Activated CD4-positive, alpha-beta T cell treated with anti-CD3 and anti-CD28 coated beads, Interleukin-2, amount 50 U/mL, for 4 hours (primary cell): ENCODE results near the gene MOSPD2.

Experiments used
- DNase-seq, 2 experiments: peaks; one replicate each; pipeline ENCODE4 v3.0.0-alpha.2; 2020

The MOSPD2 gene

DNA sequence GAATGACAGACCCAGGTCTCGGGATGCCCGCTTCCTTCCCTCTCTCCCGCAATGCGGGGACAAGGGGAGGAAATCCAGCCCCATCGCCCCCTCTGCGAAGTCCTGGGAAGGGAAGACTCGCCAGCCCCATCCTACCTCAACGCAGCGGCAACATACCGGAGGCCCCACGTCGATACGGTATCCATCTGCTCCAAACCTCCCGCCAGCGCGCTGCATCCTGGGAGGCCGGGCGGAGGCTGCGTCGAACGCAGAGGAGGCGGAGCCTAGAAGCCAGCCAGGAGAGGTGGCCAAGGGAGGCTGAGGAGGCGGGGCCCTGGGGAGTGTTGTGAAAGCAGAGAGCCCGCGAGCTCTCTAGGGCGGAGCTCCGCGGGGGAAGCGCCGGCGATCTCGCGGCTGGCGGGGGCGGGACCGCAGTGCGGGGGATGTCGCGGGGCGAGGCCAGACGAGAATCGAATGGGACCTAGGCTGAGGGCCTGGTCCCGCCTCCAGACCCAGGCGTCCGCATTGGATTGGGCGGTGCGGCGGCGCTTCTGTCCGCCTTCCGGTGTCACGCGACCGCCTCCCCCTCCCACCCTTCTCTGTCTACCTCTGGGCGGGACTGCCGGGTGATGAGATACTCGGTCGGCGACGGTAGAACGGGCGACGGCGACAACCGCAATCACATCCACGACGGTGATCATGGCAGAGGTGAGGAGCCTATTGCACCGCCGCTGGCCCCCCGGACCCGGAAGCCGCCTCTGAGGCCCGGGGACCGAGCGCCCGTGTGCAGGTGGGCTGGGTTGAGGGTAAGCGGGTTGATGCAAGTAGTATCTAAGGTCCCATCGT is at the start of gene MOSPD2, which contains the start of gene FANCB:
TSS of gene MOSPD2 (plus strand) at position 571 of the 825 bp plus-strand sequence. CDS start at position 679, 108 bp downstream.
TSS of gene FANCB (minus strand) at position 219 of the 825 bp plus-strand sequence. CDS start 7,559 bp downstream, outside the sequence.
- peak; percentile 91 to 93 for DNase-seq

DNA sequence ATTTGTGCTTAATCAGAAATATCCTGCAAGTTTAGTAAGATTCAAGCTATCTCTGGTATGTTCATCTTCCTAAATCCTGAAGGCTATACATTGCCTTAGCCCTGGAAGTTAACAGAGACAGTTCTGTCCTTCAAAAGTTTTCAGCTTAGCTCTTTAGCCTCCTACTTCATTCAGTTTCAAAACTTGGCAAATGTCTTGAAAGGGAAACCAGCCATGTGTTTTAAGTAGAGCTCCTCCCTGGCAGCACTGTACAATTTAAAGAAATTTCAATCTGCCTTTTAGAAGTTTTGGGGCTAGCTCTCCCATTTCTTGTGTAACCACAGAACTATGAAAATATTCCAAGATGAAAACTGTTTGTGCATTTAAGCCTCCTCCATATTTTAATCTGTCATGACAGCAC is 47.4 kb upstream of the MOSPD2 start:
- DNase-seq = no peak

DNA sequence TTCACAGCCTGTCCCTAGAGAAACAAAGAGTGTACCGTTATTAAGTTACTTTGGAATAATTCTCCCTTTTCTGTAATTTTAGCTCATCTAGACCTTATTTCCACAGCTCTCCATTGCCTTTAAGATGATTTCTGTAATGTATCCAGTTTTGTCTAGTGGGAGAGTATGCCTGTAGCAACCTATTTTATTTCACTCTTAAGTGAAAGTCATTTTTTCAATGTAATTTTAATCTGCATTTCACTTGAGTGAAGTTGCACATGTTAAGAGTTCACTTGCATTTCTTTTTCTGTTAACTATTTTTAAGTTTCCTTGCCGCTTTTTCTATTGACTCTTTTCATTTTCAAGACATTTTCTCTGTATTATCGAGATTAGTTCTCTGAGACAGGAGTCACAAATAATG is 46.9 kb upstream of the MOSPD2 start:
- DNase-seq = no peak

DNA sequence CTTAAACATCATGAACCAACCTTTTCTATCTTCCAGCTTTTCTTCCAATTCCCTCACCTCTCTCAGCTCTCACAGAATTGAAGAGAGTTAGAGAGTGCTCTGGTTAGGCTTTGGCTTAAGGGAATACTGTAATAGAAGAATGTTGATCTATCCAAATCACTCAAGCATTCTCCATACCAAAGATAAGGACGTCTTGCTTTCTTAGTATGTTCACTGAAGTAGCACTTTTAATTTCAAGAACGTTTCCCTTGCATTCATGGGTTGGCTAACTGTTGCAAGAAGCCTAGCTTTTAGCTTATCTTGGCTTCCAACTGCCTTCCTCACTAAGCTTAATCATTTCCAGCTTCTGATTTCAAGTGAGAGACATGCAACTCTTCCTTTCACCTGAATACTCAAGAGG is 43.6 kb upstream of the MOSPD2 start:
- DNase-seq = no peak

DNA sequence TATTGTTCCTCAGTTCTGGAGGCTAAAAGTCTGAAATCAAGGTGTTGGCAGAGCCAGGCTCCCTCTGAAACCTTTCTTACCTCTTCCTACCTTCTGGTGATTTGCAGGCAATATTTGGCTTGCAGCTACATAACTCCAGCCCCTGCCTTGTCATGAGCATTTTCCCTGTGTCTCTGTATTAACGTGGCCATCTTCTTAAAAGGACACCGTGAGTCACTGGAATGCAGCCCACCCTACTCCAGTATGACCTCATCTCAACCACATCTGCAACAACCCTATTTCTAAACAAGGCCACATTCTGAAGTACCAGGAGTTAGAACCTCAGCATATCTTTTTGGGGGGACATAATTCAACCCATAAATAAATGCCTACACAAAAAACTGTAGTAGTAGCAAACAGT is 41.1 kb upstream of the MOSPD2 start:
- DNase-seq = no peak

DNA sequence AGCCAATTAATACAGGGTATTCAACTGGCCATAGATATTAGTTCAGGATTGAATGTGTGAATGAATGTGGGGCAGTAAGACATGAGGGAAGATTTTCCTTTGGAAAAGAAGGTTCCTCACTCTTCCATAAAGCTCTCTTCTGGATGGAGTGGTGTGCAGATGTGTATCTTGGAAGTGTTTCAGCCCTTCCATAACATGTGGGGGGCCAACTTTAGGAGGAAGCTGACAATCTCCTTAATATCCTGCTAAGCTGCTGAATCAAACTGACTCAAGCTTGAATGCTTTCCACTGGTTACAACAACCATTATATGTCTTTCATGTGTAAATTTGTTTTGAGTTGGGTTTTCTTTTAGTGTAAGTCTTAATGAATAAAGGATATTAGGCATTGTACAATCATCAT is 40.6 kb upstream of the MOSPD2 start:
- no peak for DNase-seq

DNA sequence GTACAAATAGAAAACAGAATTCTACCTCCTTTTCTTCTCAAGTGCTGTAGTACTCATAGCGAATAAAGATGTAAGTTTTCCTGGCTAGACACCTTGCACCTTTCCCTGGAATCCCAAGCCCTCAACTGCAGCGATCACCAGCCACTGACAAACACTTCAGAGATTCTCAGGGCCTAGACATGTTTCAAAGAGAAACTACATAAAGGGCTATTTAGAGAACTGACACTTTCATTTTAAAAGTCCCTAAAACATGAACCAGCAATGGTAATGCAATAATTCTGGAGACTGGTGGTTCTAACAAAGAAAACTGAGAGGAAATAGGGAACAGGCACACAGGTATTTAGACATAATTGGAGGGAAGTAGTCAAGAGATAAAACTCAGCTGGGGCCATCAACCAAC is 36.1 kb upstream of the MOSPD2 start:
- DNase-seq = no peak

DNA sequence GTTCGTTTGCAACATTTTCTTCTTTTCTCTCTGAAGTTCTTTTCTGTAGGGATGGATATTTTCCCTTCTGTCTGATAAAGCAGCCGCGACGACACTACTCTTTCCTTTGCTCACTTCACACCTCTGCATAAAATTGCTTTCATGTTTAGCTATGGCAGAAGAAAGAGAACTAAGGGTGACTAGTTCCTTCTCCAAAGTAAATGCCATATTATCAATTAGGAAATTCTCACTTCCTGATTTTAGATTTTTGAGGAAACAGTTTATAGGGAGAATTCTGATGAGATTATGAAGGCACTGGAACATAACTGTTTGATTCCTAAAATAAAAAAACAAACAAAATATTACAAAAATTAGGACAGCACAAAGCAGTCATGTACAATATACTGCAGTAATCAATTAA is 29.6 kb upstream of the MOSPD2 start:
- DNase-seq = no peak

DNA sequence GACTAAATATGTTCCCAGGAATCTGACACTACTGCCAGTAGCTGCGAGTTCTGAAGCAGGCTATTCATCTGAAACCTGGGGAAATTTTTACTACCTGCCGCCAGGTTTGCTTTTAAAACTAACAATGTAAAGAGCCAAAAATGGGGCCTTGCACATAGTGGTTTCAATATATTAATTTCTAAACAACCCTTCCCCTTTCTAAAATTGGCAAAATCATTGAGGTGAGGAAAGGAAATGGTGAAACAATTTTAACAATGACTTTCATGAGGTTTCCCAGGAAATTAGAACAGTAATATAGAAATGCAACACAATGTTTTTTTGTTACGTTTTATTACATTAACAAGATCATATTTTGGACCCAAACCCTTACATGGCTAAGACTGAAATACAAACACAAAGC is 21.7 kb upstream of the MOSPD2 start:
- DNase-seq = no peak

DNA sequence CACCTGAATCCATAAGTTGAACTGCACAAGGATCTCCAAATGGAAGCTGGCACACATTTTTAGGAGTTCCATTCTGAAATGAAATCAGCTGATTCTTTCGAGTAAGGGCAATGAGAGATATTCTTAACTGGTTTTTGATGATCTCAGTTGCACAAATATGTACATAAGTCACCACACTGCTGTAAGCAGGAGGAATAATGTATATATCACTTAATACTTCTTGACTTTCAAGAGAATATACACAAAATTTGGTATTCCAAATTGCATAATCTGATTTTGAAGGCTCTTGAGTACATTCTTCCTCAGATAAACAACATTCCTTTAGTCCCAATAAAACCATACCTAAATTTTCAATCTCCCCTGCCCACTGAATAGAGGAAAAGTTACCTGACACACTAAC is 8.6 kb upstream of the MOSPD2 start:
- no peak for DNase-seq

DNA sequence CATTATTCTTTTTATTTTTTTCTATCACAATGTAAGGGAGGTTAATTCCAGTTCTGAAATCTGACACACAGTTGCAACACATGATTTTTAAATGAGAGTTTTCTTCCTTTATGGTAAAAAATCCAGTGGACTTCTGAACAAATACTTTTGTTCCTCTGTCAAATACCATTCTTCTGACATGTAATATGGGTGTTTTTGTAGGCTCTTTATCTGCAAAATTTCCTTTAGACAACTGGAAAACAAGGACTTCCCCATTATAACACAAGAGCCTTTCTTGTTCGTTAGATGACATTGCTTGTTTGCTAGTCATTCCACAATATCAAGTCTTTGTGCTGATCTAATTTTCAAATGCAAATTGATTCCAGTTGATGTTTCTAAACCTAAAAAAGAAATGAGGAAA is 8.0 kb upstream of the MOSPD2 start:
- DNase-seq = no peak

DNA sequence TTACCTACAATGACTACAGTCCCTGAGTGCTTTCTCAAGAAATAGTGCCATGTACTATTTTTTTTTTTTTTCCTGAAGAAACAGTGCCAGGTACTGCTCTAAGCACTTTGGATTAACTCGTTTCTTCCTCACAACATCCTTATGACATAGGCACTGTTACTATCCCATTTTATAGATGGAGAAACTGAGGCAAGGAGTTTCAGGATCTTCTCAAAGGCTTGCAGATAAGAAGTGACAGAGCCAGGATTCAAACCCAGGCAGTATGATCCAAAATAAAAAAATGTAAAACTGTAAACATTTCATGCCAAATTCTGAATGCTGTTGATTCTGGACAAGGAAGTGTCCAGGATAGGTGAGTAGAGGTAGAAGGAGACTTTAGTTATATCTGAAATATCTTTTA is 1.5 kb upstream of the MOSPD2 start:
- no peak for DNase-seq

DNA sequence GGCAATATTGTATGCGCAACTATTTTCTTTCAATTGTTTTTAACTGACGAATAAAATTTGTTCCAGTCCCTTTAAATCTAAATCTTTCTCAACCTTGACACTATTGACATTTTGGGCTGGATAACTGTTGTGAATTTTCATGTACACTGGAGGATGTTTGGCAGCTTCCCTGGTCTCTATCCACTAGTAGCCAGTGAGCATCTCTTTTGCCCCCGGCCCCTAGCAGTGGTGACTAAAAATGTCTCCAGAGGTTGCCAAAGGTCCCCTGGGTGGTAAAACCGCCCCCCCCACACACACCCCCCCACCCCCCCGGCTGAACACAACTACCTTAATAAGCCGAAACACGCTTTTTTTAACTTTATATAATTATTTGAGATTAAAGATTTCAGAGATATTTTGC is 866 bp upstream of the MOSPD2 start:
- DNase-seq = no peak

DNA sequence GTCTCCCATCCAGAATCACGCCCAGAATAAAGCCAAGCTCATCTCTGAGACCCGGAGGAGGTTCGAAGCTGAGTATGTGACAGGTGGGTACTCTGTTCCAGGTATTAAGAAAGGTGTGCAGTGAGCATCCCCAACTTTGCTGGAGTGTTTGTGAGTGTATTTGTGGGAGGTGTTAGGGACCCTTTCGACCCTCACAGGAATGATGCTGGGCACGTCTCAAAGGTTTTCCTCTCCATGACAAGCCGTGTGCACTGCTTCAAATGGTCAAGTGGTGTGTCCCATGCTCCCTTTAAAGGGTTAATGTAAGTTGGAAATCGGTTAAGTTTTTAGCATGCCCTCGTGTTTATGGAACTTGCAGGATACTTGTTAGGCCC is 442 bp downstream of the MOSPD2 start:
- DNase-seq = no peak

DNA sequence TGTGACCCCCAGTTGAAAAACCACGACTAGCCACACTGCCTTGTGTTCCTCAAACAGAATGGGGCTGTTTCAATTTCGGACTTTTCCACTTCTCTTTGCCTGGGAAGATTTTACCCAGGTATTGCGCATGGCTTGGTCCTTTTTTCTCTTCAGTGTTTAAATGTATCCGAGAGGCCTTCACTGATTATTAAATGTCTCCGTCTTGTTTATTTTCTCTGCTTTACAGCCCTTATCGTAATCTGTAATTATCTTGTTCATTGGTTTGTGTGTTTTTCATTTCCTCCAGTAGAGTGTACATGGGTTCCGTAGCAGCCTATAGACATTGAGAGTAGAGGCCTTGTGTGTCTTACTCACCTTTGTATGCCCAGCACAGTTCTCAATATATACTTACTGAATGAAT is 2.4 kb downstream of the MOSPD2 start:
- no peak for DNase-seq

DNA sequence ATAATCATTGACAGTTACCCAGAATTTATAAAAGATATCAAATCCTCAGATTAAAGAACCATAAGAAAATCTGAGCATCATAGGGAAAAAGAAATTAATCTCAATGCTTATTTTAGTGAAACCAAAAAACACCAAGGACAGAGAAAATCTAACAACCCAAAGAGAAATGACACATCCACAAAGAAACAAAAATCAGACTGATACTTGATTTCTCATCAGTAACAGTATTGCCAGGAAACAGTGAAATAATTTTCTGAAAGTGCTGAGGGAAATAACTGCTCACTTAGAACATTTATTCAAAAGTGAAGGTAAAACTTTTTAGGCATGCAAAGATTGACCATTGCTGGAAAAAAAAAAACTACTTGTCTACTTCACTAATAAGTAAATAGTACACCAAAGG is 10.6 kb downstream of the MOSPD2 start:
- DNase-seq = no peak

DNA sequence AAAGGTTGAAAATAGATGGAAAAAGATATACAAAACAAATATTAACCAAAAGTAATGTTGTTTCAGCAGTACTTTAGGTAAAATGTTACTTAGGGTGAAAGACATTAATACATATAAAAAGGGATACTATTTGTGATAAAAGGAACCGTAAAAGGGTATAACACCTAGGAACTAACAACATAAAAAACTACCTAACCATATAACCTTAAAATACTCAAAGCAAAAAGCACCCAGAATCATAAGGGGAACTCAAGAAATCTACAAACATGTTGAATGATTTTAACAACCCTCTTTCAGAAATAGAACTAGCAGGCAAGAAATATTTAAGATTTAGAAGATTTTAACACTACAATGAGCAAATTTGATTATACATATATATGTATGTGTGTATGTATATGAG is 11.5 kb downstream of the MOSPD2 start:
- no peak for DNase-seq

DNA sequence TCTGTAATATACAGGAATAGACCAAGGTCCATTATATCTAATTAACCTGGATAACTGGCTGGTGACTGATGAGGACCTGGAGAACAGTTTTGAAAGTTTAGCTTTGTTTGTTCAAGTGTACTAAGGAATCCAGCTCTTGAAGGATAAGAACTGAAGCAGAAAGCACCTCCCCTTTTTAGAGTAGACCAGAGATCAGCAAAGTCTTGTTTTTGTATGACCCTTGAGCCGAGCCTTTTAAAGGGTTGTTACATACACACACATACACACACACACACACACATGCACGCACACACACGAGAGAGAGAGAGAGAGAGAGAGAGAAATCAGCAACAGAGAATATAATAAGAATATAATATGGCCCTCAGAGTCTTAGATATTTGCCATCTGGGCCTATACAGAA is 13.0 kb downstream of the MOSPD2 start:
- DNase-seq = no peak

DNA sequence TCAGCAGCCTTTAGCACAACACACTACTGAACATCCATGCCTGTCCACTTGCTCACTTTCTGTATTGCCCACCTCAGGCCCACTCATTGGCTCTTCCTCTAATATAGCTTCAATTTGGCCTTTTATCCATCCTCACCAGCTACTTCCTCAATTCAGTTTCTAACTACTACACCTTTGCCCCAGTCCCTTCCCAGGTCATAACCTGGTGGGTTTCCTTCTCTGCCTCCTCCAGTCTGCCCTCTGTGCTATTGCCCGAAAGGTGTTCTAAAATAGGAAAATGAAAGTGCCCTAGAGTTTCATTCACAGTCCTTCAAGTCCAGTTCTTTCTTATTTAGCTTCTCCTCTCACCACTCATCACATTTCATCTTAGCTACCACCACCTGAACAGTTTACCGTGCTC is 23.1 kb downstream of the MOSPD2 start:
- no peak for DNase-seq

DNA sequence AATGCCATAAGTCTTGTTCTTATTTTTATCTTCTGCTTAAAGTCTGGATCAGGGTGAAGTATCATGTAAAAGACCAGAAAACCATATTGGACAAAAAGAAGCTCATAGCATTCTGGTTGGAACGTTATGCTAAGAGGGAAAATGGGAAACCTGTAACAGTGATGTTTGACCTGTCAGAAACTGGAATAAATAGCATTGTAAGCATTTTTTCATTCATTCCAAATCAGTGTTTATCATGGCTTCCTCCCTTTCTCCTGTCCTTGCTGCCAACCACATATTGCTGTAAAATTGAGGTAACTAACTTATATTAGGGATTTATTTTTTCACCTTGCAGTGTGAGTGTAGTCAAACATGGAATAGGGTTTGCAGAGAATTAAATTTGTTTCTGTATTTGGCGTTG is 23.8 kb downstream of the MOSPD2 start:
- DNase-seq = no peak

DNA sequence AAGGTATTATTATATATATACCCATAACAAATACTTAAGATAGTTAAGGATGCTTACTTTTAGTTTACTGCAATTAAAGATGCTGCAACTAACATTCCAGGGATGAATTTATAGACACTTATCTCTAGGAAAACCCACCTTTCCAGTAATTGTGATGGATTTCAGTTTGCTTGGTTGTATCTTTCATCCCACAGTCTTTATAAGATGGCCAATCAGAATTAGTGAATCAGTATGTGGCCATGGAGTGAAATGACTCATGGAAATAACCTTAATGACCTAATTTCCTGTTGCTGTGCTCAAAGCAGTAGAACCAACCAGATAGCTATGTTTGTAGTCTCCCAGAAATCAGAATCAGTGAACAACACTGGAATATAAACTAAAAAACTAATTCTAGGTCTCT is 26.4 kb downstream of the MOSPD2 start:
- DNase-seq = no peak

DNA sequence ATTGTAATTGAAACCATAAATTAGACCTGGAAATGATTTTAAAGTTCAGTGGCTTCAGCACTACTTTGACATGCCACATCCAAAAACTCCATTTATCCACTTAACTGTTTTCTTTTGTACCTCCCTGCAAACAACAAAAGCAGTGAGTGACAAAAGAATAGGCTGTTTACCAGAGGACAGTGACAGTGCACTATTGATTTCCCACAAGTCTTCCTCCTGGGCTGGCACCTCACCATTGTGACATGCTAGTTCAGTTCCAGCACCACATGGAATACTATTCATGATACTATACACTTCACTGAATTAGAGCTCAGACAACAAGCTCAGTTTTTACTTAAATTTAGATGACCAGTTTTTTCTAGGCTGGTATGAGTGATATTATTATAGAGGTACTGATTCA is 29.3 kb downstream of the MOSPD2 start:
- DNase-seq = no peak

DNA sequence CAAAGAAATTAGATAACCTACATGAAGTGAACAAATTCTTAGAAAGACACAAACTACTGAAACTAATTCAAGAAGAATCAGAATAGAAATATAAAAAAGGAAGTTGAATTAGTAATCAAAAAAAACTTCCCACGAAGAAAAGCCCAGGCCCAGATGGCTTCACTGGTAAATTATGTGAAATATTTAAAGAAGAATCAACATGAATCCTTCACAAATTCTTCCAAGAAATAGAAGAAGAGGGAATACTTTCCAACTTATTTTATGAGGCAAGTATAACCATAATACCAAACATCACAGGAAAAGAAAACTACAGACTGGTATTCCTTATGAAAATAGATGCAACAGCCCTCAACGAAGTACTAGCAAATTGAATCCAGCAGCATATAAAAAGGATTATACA is 30.7 kb downstream of the MOSPD2 start:
- DNase-seq = no peak

DNA sequence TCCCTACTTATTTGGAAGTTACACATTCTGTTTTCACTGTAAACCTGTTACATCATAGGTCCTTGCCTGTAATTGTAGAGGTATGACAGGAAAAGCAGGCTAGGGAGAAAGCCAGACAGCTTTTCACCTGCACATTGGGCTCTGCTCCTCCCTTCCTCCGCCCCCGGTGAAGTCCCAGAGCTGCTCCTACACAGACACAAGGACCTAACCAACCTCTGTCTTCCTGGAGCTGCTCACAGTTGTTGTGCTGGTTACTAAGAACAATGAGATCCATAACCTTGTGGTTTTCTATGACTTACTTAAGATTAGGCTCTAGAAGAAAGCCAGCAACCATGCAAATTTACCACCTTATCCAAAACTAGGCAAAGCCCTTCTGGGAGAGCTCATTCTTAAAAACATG is 40.0 kb downstream of the MOSPD2 start:
- no peak for DNase-seq

DNA sequence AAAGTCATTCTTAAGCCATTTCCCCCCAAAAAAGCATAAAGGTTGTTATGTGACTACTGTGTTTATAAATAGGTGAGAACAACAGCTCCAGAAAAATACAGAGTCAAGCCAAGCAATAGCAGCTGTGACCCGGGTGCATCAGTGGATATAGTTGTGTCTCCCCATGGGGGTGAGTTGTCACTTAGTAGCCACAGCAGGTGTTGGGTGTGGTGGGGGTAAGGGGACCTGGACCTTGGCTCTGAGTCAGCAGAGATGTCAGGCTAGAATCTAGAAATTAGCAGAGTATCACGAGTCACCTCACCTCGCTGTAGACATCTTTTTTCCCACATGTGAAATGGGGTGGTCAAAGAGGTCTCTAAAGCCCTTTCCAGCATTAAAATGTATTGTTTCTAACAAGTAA is 42.4 kb downstream of the MOSPD2 start:
- DNase-seq = no peak
